ENCODE measurements around the gene KRTAP4-5. TPM values are rescaled to one million over a fixed set of nuclear protein-coding genes. Genes with fewer than 3 reads are reported as not detected.
"Not testable (repeated sequence)": the region's sequence is repeated elsewhere in the genome, so short reads cannot be mapped to it uniquely, and the experiment has no call there.

The KRTAP4-5 gene
- total RNA-seq, 1 experiment from 2014 or later = not detected

- Histone ChIP-seq H3K4me1 (replicated peaks; ENCODE audit: insufficient read depth) (no peaks in the 10 kb centered on the region), H3K9me3 (ENCODE audit: insufficient read depth, low read depth) (peaks cover 3% of the 10 kb centered on the region; the same call in 1 of the 2 replicates), H3K36me3 (ENCODE audit: low read depth) (no peaks in the 10 kb centered on the region), H2AFZ (no peak overlapping the region), H3K27me3 (ENCODE audit: insufficient read depth, low read depth) (no peaks in the 10 kb centered on the region), H3F3A (ENCODE audit: insufficient read depth, low read depth) (no peaks in the 10 kb centered on the region), H4K20me1 (ENCODE audit: insufficient read depth) (no peaks in the 10 kb centered on the region), H3K4me2 (no peak overlapping the region), H3K4me3 (no peak overlapping the region), H3K27ac (no peak overlapping the region), H3K9me2 (ENCODE audit: insufficient read depth) (no peaks in the 10 kb centered on the region), H3K79me2 (ENCODE audit: low read depth) (no peaks in the 10 kb centered on the region)
- no TSS peak for BruUV-seq (replicated peaks)
- ChIA-PET POLR2A (ENCODE audit: unreplicated experiment) (no interaction called here), CTCF (no interaction called here)
- no peak for TF ChIP-seq EZH2 (IDR thresholded peaks at IDR 0.05; ENCODE audit: low read depth)
- TF ChIP-seq CTCF (conservative IDR thresholded peaks at IDR 0.05) = no peak
- intact Hi-C loops (cut with micrococcal nuclease; ENCODE audit: unreplicated experiment) = no loop called here
- DNase-seq = no peak
These were observed 4.2 kb upstream of the KRTAP4-5 start for GRCh38 chr17:41153856-41154255.

GRCh38 chr17:41151525-41151924 is 1.9 kb upstream of the KRTAP4-5 start:
- no peaks in the 10 kb centered on the region for H3K4me1 ChIP-seq (replicated peaks; ENCODE audit: insufficient read depth)
- no peak overlapping the region for H3K4me3 ChIP-seq
- no peaks in the 10 kb centered on the region for H3F3A ChIP-seq (ENCODE audit: insufficient read depth, low read depth)
- no peak overlapping the region for H3K27ac ChIP-seq
- H3K4me2 ChIP-seq = no peak overlapping the region
- no peak overlapping the region for H2AFZ ChIP-seq
- no peak for TF ChIP-seq CTCF (conservative IDR thresholded peaks at IDR 0.05)
- no peak for TF ChIP-seq EZH2 (IDR thresholded peaks at IDR 0.05; ENCODE audit: low read depth)
- no TSS peak for BruUV-seq (replicated peaks)
- peaks cover 3% of the 10 kb centered on the region; the same call in 1 of the 2 replicates for H3K9me3 ChIP-seq (ENCODE audit: insufficient read depth, low read depth)
- no peaks in the 10 kb centered on the region for H3K9me2 ChIP-seq (ENCODE audit: insufficient read depth)
- ChIA-PET POLR2A (ENCODE audit: unreplicated experiment) (no interaction called here), CTCF (no interaction called here)
- no peaks in the 10 kb centered on the region for H3K27me3 ChIP-seq (ENCODE audit: insufficient read depth, low read depth)
- H3K36me3 ChIP-seq (ENCODE audit: low read depth) = no peaks in the 10 kb centered on the region
- intact Hi-C loops (cut with micrococcal nuclease; ENCODE audit: unreplicated experiment) = no loop called here
- no peak for DNase-seq
- H3K79me2 ChIP-seq (ENCODE audit: low read depth) = no peaks in the 10 kb centered on the region
- no peaks in the 10 kb centered on the region for H4K20me1 ChIP-seq (ENCODE audit: insufficient read depth)

- H3K4me3 ChIP-seq = no peak overlapping the region
- no peaks in the 10 kb centered on the region for H3F3A ChIP-seq (ENCODE audit: insufficient read depth, low read depth)
- TF ChIP-seq CTCF (conservative IDR thresholded peaks at IDR 0.05) = no peak
- TF ChIP-seq EZH2 (IDR thresholded peaks at IDR 0.05; ENCODE audit: low read depth) = no peak
- no peaks in the 10 kb centered on the region for H3K9me2 ChIP-seq (ENCODE audit: insufficient read depth)
- H3K27ac ChIP-seq = no peak overlapping the region
- no peaks in the 10 kb centered on the region for H3K27me3 ChIP-seq (ENCODE audit: insufficient read depth, low read depth)
- H3K9me3 ChIP-seq (ENCODE audit: insufficient read depth, low read depth) = peaks cover 3% of the 10 kb centered on the region; the same call in 1 of the 2 replicates
- intact Hi-C loops (cut with micrococcal nuclease; ENCODE audit: unreplicated experiment) = no loop called here
- BruUV-seq (replicated peaks) = no TSS peak
- no peak overlapping the region for H2AFZ ChIP-seq
- no peak for DNase-seq
- POLR2A ChIA-PET (ENCODE audit: unreplicated experiment) = no interaction called here
- H3K79me2 ChIP-seq (ENCODE audit: low read depth) = no peaks in the 10 kb centered on the region
- H3K36me3 ChIP-seq (ENCODE audit: low read depth) = no peaks in the 10 kb centered on the region
- no peaks in the 10 kb centered on the region for H3K4me1 ChIP-seq (replicated peaks; ENCODE audit: insufficient read depth)
- no peaks in the 10 kb centered on the region for H4K20me1 ChIP-seq (ENCODE audit: insufficient read depth)
- CTCF ChIA-PET = no interaction called here
- no peak overlapping the region for H3K4me2 ChIP-seq
These were observed 401 bp upstream of the KRTAP4-5 start for GRCh38 chr17:41150026-41150425.

GRCh38 chr17:41148971-41149651 is 514 bp downstream of the KRTAP4-5 start:
- POLR2A ChIA-PET (ENCODE audit: unreplicated experiment); H2AFZ ChIP-seq; H3K79me2 ChIP-seq (ENCODE audit: low read depth); DNase-seq; H3K27me3 ChIP-seq (ENCODE audit: insufficient read depth, low read depth); intact Hi-C loops (cut with micrococcal nuclease; ENCODE audit: unreplicated experiment); H3K27ac ChIP-seq; H3K9me3 ChIP-seq (ENCODE audit: insufficient read depth, low read depth); H3K36me3 ChIP-seq (ENCODE audit: low read depth); H3K4me3 ChIP-seq; BruUV-seq (replicated peaks); H3F3A ChIP-seq (ENCODE audit: insufficient read depth, low read depth); H3K9me2 ChIP-seq (ENCODE audit: insufficient read depth); H4K20me1 ChIP-seq (ENCODE audit: insufficient read depth); H3K4me1 ChIP-seq (replicated peaks; ENCODE audit: insufficient read depth); CTCF ChIA-PET; H3K4me2 ChIP-seq: not testable (repeated sequence)

Measured in PC-9 (cell line).